MCF 10A (cell line): ENCODE data around the gene RERE. TPM values are rescaled to one million over a fixed set of nuclear protein-coding genes. Genes with fewer than 3 reads are reported as not detected.

ENCODE experiments used
- BruUV-seq: library from RNA; stranded (reverse); fragments of 400-500 nt; replicated peaks from 2 replicates; lab custom pipeline; 2021; lab: Mats Ljungman, UMichigan
- CTCF ChIA-PET: fragments of 300-600 bp; sonication (Branson Sonifier 250); formaldehyde crosslinking; extraction: SDS; loops from one replicate; lab custom pipeline; 2021; ENCODE audit warnings: antibody characterized with exemption, inconsistent platforms; lab: Yijun Ruan, JAX
- POLR2A ChIA-PET: fragments of 300-600, 350-650 bp; sonication (Branson Sonifier 250); formaldehyde crosslinking; extraction: SDS; loops from one replicate; lab custom pipeline; 2020; ENCODE audit warnings: antibody characterized with exemption, inconsistent platforms; lab: Yijun Ruan, JAX
- DNase-seq: peaks from one replicate; pipeline ENCODE4 v3.0.0-alpha.2; 2018; ENCODE audit not compliant: unreplicated experiment
- H3K27ac Mint-ChIP-seq: one replicate; pipeline ENCODE4 v1.8.0; 2022; ENCODE audit warnings: mild to moderate bottlenecking, low read depth, mixed read lengths; ENCODE audit not compliant: unreplicated experiment
- H3K27me3 Mint-ChIP-seq: one replicate; pipeline ENCODE4 v1.8.0; 2022; ENCODE audit warnings: mixed read lengths; ENCODE audit not compliant: insufficient read depth, unreplicated experiment
- H3K36me3 Mint-ChIP-seq: one replicate; pipeline ENCODE4 v1.8.0; 2022; ENCODE audit warnings: mild to moderate bottlenecking, moderate library complexity, mixed read lengths; ENCODE audit not compliant: insufficient read depth, unreplicated experiment
- H3K4me1 Mint-ChIP-seq: one replicate; pipeline ENCODE4 v1.8.0; 2022; ENCODE audit warnings: mixed read lengths; ENCODE audit not compliant: insufficient read depth, unreplicated experiment
- H3K4me3 Mint-ChIP-seq: one replicate; pipeline ENCODE4 v1.8.0; 2022; ENCODE audit warnings: mild to moderate bottlenecking, moderate library complexity, mixed read lengths; ENCODE audit not compliant: unreplicated experiment
- H3K9me3 Mint-ChIP-seq: one replicate; pipeline ENCODE4 v1.8.0; 2022; ENCODE audit warnings: mixed read lengths; ENCODE audit not compliant: unreplicated experiment
- intact Hi-C: fragments of 100-400 bp; cut with micrococcal nuclease; formaldehyde crosslinking; loops from 2 replicates; pipeline ENCODE4 v1.14.1; 2022
- total RNA-seq: library from RNA; stranded (reverse); gene quantifications from 2 replicates; pipeline ENCODE4 v1.2.3, GENCODE V29; 2022
- TF ChIP-seq, protein P1 (sequence below): fragments of 200-600 bp; IDR thresholded peaks from one replicate; pipeline ENCODE4 v1.8.0; 2022; ENCODE audit warnings: antibody characterized with exemption, mild to moderate bottlenecking; ENCODE audit not compliant: unreplicated experiment

RERE gene
- total RNA-seq, 1 experiment from 2014 or later = 48.4 TPM

DNA sequence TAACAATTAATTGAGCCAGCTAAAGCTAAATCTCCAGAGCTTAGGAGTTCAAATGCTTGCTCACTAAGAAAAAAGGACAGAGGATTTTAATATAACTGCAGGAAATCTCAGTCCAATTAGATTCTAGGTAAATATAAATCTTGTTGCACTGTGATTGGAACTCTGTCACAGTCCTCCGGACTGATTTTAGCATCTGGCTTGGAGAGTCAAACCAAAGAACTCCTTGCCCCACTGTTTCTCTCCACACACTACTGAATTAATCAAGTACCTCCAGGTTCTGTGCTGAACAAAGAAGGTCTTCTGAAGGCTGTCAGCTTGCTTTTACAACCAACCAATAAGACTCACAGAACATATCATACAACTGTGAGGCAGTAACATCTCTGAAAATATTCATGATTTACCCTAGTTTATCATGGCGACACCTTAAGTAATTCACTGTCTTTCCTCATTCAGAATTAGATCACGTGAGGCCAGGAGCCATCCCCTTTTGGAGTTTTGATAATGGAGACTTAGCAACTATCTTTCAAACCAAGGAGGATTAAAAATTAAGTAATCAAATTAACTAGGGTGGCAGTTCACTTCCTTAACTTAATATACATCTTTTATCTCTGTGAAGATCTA, 176.0 kb downstream of the RERE start:
- DNase-seq = no peak
- BruUV-seq = no TSS peak
- H3K9me3 Mint-ChIP-seq = no peaks in the 10 kb centered on the region
- H3K36me3 Mint-ChIP-seq = peaks cover 5% of the 10 kb centered on the region
- TF ChIP-seq, protein P1, sequence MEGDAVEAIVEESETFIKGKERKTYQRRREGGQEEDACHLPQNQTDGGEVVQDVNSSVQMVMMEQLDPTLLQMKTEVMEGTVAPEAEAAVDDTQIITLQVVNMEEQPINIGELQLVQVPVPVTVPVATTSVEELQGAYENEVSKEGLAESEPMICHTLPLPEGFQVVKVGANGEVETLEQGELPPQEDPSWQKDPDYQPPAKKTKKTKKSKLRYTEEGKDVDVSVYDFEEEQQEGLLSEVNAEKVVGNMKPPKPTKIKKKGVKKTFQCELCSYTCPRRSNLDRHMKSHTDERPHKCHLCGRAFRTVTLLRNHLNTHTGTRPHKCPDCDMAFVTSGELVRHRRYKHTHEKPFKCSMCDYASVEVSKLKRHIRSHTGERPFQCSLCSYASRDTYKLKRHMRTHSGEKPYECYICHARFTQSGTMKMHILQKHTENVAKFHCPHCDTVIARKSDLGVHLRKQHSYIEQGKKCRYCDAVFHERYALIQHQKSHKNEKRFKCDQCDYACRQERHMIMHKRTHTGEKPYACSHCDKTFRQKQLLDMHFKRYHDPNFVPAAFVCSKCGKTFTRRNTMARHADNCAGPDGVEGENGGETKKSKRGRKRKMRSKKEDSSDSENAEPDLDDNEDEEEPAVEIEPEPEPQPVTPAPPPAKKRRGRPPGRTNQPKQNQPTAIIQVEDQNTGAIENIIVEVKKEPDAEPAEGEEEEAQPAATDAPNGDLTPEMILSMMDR = no peak
- no peak overlapping the region for H3K27ac Mint-ChIP-seq
- H3K4me3 Mint-ChIP-seq = no peak overlapping the region
- ChIA-PET POLR2A (interaction anchor here (0.7 kb wide), 1 partner anchor 21 kb away, joined by 3 read pairs; no protein-coding TSS in a partner anchor), CTCF (interaction anchor here (1.4 kb wide), 1 partner anchor 29 kb away, joined by 4 read pairs; no protein-coding TSS in a partner anchor)
- H3K4me1 Mint-ChIP-seq = no peaks in the 10 kb centered on the region
- intact Hi-C loops = no loop called here
- no peaks in the 10 kb centered on the region for H3K27me3 Mint-ChIP-seq

DNA sequence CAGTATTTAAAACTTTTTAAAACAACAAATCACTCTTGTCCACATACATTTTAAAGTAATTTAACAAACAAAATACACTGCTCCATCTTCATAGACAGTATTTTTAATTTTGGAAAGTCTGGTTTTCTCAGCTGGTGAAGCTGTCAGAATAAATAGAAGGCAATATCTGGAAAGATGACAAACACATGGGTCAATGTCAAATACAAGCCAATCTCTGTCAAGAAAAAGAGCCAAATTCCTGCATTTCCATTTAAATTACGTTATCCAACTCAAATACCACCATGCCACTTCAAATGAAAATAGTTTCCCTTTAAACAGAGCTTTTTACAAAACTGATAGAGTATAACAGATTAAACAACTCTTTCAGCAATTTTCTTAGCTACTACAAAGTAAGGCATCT, 176.5 kb downstream of the RERE start:
- no peaks in the 10 kb centered on the region for H3K27me3 Mint-ChIP-seq
- no TSS peak for BruUV-seq
- TF ChIP-seq, protein P1 = no peak
- H3K4me3 Mint-ChIP-seq = no peak overlapping the region
- H3K4me1 Mint-ChIP-seq = no peaks in the 10 kb centered on the region
- no peak for DNase-seq
- intact Hi-C loops = no loop called here
- ChIA-PET POLR2A (interaction anchor here (0.7 kb wide), 1 partner anchor 21 kb away, joined by 3 read pairs; no protein-coding TSS in a partner anchor), CTCF (interaction anchor here (1.0 to 1.4 kb wide), 2 partner anchors 30 to 86 kb away, joined by 3 to 4 read pairs; no protein-coding TSS in a partner anchor)
- H3K9me3 Mint-ChIP-seq = no peaks in the 10 kb centered on the region
- peaks cover 5% of the 10 kb centered on the region for H3K36me3 Mint-ChIP-seq
- H3K27ac Mint-ChIP-seq = no peak overlapping the region

DNA sequence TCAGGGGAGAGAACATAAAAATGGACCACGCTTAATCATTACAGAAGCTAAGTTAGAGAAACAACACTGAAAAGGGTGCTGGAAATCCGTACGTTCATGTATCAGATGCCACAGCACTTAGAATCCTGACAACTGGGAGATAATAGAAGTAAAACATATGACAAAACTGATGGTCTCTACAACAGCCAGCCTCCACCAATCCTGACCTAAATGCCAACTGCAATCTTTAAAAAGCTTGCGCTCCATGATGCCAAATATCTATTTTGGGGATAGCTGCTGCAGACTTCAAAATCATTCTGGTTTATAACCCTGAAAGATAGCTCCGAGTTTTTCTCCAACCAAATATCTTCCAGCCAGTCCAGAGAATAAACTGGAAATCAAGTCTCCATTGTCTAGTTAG, 178.3 kb downstream of the RERE start:
- Mint-ChIP-seq H3K4me1 (no peaks in the 10 kb centered on the region), H3K27ac (no peak overlapping the region), H3K4me3 (no peak overlapping the region), H3K36me3 (peaks cover 7% of the 10 kb centered on the region), H3K27me3 (no peaks in the 10 kb centered on the region), H3K9me3 (no peaks in the 10 kb centered on the region)
- ChIA-PET POLR2A (interaction anchor here (0.6 to 0.7 kb wide), 2 partner anchors 46 to 218 kb away, joined by 4 to 5 read pairs; no protein-coding TSS in a partner anchor), CTCF (interaction anchor here (0.6 kb wide), 1 partner anchor 298 kb away, joined by 4 read pairs; no protein-coding TSS in a partner anchor)
- intact Hi-C loops = no loop called here
- no peak for DNase-seq
- TF ChIP-seq, protein P1 = no peak
- no TSS peak for BruUV-seq

DNA sequence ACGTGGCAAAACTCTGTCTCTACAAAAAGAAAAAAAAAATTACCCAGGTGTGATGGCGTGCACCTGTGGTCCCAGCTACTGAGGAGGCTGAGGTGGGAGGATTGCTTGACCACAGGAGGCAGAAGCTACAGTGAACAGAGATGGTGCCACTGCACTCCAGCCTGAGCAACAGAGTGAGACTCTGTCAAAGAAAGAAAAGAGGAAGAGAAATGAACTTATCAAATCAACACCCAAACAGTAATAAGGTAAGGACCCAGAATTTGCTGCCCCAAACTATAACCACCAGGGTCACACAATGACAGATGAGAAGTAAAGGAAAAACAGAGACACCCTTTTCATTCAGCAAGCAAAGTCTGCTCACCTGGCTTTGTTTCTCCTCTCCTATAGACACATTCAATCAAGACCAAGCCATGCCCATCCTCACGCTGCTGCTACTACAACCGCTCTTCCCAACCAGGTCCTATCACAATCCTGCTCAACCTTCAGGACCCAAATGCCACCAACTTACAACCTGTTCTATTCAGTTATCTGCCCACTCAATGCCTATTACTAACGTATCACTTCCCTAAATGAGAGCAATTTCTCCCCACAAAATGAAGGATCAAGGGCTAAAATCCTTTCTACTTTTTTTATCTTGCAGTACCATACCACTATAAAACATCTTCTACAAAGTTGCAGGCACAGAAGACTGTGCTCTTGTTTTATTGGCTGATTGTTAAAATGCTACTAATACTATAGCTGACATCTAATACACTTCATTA, 183.5 kb downstream of the RERE start:
- no peaks in the 10 kb centered on the region for H3K9me3 Mint-ChIP-seq
- POLR2A ChIA-PET = no interaction called here
- TF ChIP-seq, protein P1 = no peak
- no peaks in the 10 kb centered on the region for H3K27me3 Mint-ChIP-seq
- H3K36me3 Mint-ChIP-seq = peaks cover 20% of the 10 kb centered on the region
- BruUV-seq = no TSS peak
- intact Hi-C loops = no loop called here
- H3K4me3 Mint-ChIP-seq = no peak overlapping the region
- CTCF ChIA-PET = no interaction called here
- no peaks in the 10 kb centered on the region for H3K4me1 Mint-ChIP-seq
- no peak for DNase-seq
- no peak overlapping the region for H3K27ac Mint-ChIP-seq
